T-helper 17 cell (primary cell): ENCODE data around the gene BICDL2. TPM values are rescaled to one million over a fixed set of nuclear protein-coding genes. Genes with fewer than 3 reads are reported as not detected.

ENCODE experiments used
- ATAC-seq: fragments of 150-1000 bp; cut with Tn5 transposase; 2 replicates; pipeline ENCODE4 v1.10.0; 2021; ENCODE audit warnings: mild to moderate bottlenecking, moderate library complexity
- DNase-seq, 3 donors: peaks; one replicate each; pipeline versions ENCODE4 v3.0.0 to v3.0.0-alpha.2; 2020 to 2021
- H3K9me3 ChIP-seq: one replicate; pipeline ENCODE4 v1.7.0; 2013; ENCODE audit warnings: low read length, mild to moderate bottlenecking; ENCODE audit not compliant: control insufficient read depth, poor library complexity, severe bottlenecking
- H3K27ac Mint-ChIP-seq: one replicate; pipeline ENCODE4 v1.8.0; 2022; ENCODE audit warnings: mild to moderate bottlenecking, moderate library complexity, mixed read lengths
- H3K27me3 Mint-ChIP-seq: one replicate; pipeline ENCODE4 v1.8.0; 2022; ENCODE audit warnings: mixed read lengths
- H3K36me3 Mint-ChIP-seq: one replicate; pipeline ENCODE4 v1.8.0; 2022; ENCODE audit warnings: low read depth, mixed read lengths
- H3K4me1 Mint-ChIP-seq: one replicate; pipeline ENCODE4 v1.8.0; 2022; ENCODE audit warnings: mild to moderate bottlenecking, mixed read lengths
- H3K4me3 Mint-ChIP-seq: one replicate; pipeline ENCODE4 v1.8.0; 2022; ENCODE audit warnings: mild to moderate bottlenecking, moderate library complexity, mixed read lengths
- total RNA-seq, 4 donors: library from RNA in 2 of 4; stranded (reverse) in 2 of 4; gene quantifications; one replicate each; pipeline ENCODE4 v1.2.3 and lab custom pipeline; 2022 to 2026

Gene BICDL2
- total RNA-seq, 2 donors from 2014 or later = not detected

DNA sequence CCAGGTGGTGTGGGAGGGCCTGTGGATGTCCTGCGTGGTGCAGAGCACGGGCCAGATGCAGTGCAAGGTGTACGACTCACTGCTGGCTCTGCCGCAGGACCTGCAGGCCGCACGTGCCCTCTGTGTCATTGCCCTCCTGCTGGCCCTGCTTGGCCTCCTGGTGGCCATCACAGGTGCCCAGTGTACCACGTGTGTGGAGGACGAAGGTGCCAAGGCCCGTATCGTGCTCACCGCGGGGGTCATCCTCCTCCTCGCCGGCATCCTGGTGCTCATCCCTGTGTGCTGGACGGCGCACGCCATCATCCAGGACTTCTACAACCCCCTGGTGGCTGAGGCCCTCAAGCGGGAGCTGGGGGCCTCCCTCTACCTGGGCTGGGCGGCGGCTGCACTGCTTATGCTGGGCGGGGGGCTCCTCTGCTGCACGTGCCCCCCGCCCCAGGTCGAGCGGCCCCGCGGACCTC is 23.2 kb downstream of the BICDL2 start:
- peaks cover 6% of the 10 kb centered on the region for H3K27me3 Mint-ChIP-seq
- ATAC-seq (no peak), DNase-seq (no peak)
- H3K4me3 Mint-ChIP-seq = peak overlapping the region; percentile 7
- H3K9me3 ChIP-seq = no peaks in the 10 kb centered on the region
- no peaks in the 10 kb centered on the region for H3K36me3 Mint-ChIP-seq
- no peak overlapping the region for H3K27ac Mint-ChIP-seq
- H3K4me1 Mint-ChIP-seq = peaks cover 7% of the 10 kb centered on the region

GRCh38 chr16:3012828-3013420 is 23.8 kb downstream of the BICDL2 start, which contains the start of gene CLDN9:
Gene CLDN9, plus strand, starts transcription at chr16:3012923. Its CDS starts 440 bp downstream, at chr16:3013363.
- peaks cover 6% of the 10 kb centered on the region for H3K27me3 Mint-ChIP-seq
- peak; percentile 58 for ATAC-seq
- H3K36me3 Mint-ChIP-seq = no peaks in the 10 kb centered on the region
- no peak within 1 kb of the TSS for H3K27ac Mint-ChIP-seq
- peaks cover 10% of the 10 kb centered on the region for H3K4me1 Mint-ChIP-seq
- no peaks in the 10 kb centered on the region for H3K9me3 ChIP-seq
- DNase-seq = no peak
- H3K4me3 Mint-ChIP-seq = peak within 1 kb of the TSS; percentile 7

DNA sequence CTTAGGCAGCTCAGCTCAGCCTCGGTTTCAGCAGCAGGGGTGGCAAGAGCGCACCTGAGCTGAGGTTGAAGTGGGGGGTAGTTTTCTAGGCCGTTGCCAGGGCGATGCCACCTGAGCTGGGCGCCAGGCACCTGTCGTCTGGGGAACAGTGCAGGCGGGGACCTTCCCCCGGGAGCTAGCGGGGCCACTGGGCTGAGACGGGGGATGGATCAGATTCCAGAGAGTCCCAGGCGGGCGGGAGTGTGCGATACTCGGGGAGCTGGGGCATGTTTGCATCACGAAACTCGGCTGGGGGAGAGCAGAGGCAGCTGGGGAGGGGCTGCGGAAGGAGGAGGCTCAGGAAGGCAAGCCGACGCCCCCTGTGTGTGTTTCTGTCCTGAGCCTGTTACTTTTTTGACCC is 24.5 kb downstream of the BICDL2 start:
- Mint-ChIP-seq H3K4me3 (no peak overlapping the region), H3K36me3 (no peaks in the 10 kb centered on the region), H3K27ac (no peak overlapping the region), H3K4me1 (peaks cover 16% of the 10 kb centered on the region), H3K27me3 (peaks cover 6% of the 10 kb centered on the region)
- no peaks in the 10 kb centered on the region for H3K9me3 ChIP-seq
- no peak for DNase-seq
- ATAC-seq = peak; percentile 23

DNA sequence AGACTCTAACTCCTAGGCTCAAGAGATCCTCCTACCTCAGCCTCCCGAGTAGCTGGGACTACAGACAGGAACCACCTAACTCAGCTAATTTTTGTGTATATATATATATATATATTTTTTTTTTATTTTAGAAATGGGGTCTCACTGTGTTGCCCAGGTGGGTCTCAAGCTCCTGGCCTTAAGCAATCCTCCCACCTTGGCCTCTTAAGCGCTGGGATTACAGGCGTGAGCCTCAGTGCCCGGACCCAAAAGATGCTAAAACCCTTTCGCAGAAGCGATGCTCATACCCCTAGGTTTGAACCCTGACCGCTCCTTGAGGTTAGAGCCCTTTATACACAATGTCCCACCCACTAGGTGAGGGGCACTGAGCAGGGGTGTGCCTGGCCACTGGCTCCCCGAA is 26.2 kb downstream of the BICDL2 start:
- no peak for ATAC-seq
- H3K4me1 Mint-ChIP-seq = peaks cover 20% of the 10 kb centered on the region
- H3K27ac Mint-ChIP-seq = no peak overlapping the region
- H3K4me3 Mint-ChIP-seq = no peak overlapping the region
- H3K36me3 Mint-ChIP-seq = no peaks in the 10 kb centered on the region
- H3K9me3 ChIP-seq = no peaks in the 10 kb centered on the region
- peaks cover 6% of the 10 kb centered on the region for H3K27me3 Mint-ChIP-seq
- DNase-seq = no peak

DNA sequence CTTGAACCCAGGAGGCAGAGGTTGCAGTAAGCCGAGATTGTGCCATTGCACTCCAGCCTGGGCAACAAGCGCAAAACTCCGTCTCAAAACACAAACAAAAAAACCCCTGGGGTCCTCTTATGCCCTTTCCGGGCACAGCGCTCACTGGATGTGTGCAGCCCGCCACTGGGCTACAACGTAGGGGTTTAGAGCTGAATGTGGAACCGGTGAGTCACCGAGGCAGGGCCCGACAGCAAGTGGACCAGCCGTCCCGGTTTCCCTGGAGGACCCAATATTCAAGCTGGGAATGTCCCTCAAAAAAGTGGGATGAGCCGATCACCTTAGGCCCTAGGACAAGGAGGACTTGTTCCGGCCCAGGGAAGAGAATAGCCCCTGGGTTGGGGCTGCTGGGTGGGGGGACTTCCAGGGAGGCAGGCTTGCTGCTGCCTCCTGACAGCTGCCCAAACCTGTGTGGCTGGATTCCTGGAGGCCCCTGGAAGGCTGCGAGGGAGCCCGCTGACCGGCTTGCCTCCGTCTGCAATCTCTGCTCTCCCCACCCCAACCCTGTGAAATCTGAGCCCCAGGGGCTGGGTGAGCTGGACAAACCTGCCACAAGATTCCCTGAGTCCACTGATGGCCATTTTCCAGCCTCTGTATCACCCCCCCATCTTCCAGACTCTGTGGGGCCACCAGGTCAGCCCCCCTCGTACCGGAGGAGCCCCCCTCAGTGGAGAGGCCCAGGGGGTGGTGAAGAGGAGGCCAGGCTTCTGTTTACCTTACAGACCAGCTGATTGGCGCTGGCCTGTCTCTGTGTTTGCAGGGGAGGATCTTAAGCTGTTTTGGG is 27.0 kb downstream of the BICDL2 start:
- peaks cover 20% of the 10 kb centered on the region for H3K4me1 Mint-ChIP-seq
- peaks cover 6% of the 10 kb centered on the region for H3K27me3 Mint-ChIP-seq
- ATAC-seq (no peak), DNase-seq (no peak)
- no peaks in the 10 kb centered on the region for H3K9me3 ChIP-seq
- no peak overlapping the region for H3K27ac Mint-ChIP-seq
- no peak overlapping the region for H3K4me3 Mint-ChIP-seq
- H3K36me3 Mint-ChIP-seq = no peaks in the 10 kb centered on the region

- peaks cover 18% of the 10 kb centered on the region for H3K4me1 Mint-ChIP-seq
- H3K36me3 Mint-ChIP-seq = no peaks in the 10 kb centered on the region
- DNase-seq = no peak
- peak overlapping the region; percentile 84 for H3K4me3 Mint-ChIP-seq
- H3K27me3 Mint-ChIP-seq = no peaks in the 10 kb centered on the region
- H3K9me3 ChIP-seq = no peaks in the 10 kb centered on the region
- no peak for ATAC-seq
- no peak overlapping the region for H3K27ac Mint-ChIP-seq
These were observed 28.1 kb downstream of the BICDL2 start for GRCh38 chr16:3008690-3009037.

GRCh38 chr16:3007957-3008689 is 28.6 kb downstream of the BICDL2 start:
- peaks cover 18% of the 10 kb centered on the region for H3K4me1 Mint-ChIP-seq
- H3K27me3 Mint-ChIP-seq = no peaks in the 10 kb centered on the region
- ATAC-seq (no peak), DNase-seq (no peak)
- H3K4me3 Mint-ChIP-seq = peak overlapping the region; percentile 84
- no peak overlapping the region for H3K27ac Mint-ChIP-seq
- no peaks in the 10 kb centered on the region for H3K36me3 Mint-ChIP-seq
- no peaks in the 10 kb centered on the region for H3K9me3 ChIP-seq

- no peaks in the 10 kb centered on the region for H3K27me3 Mint-ChIP-seq
- H3K27ac Mint-ChIP-seq = no peak overlapping the region
- H3K9me3 ChIP-seq = no peaks in the 10 kb centered on the region
- H3K4me1 Mint-ChIP-seq = peaks cover 18% of the 10 kb centered on the region
- peak overlapping the region; percentile 84 for H3K4me3 Mint-ChIP-seq
- H3K36me3 Mint-ChIP-seq = no peaks in the 10 kb centered on the region
- no peak for ATAC-seq
- DNase-seq = no peak
These were observed 29.4 kb downstream of the BICDL2 start for GRCh38 chr16:3007059-3007956.

DNA sequence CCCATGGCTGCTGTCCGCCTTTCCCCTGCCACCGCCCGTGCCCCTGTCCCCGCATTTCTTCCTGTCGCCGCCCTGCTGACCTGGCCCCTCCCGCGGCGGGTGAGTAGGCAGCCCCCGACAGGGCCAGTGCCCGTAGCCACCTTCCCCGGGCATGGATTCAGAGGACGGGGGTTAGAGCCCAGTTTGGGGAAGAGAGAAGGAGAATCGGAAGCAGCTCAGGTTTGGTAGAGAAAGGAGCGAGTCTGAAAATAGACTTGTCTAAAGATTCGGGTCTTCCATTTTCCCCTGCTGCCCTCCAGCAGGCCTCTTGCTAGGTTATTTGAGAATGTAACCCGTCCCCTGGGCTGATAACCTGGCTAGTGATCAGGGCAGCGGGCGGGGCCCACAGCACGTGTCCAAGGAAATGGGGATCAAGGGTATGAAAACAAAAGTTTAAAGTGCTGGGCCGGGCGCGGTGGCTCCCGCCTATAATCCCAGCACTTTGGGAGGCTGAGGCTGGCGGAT is 31.9 kb downstream of the BICDL2 start:
- no peaks in the 10 kb centered on the region for H3K36me3 Mint-ChIP-seq
- DNase-seq = no peak

DNA sequence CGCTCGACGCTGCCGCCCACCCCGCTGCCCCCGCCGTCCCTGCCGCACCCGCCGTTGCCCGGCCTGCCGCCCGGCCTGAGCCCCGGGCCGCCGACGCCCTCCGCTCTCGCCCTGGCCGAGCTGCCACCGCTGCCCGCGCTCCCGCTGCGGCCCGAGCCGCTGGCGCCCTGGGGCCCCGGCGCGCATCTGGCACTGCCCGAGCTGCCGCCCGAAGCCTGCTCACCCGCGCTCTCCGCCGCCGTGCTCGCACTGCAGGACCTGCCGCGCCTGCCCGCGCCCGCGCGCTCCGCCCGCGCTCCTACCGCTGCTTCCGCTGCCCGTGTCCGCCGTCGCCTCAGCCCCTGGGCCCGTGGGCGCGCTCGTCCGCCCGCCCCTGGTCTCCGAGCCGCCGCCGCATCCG is 32.4 kb downstream of the BICDL2 start:
- Mint-ChIP-seq H3K4me3 (no peak overlapping the region), H3K27ac (no peak overlapping the region), H3K36me3 (no peaks in the 10 kb centered on the region), H3K27me3 (peaks cover 10% of the 10 kb centered on the region), H3K4me1 (peaks cover 18% of the 10 kb centered on the region)
- no peak for ATAC-seq
- no peaks in the 10 kb centered on the region for H3K9me3 ChIP-seq
- no peak for DNase-seq

More for the DNA sequence above, 31.9 kb downstream of the BICDL2 start:
- ATAC-seq = no peak
- H3K4me3 Mint-ChIP-seq = peak overlapping the region; percentile 79
- H3K27ac Mint-ChIP-seq = no peak overlapping the region
- H3K9me3 ChIP-seq = no peaks in the 10 kb centered on the region
- peaks cover 7% of the 10 kb centered on the region for H3K27me3 Mint-ChIP-seq
- H3K4me1 Mint-ChIP-seq = peaks cover 18% of the 10 kb centered on the region

- Mint-ChIP-seq H3K36me3 (no peaks in the 10 kb centered on the region), H3K27ac (no peak overlapping the region), H3K27me3 (peaks cover 15% of the 10 kb centered on the region), H3K4me3 (peak overlapping the region; percentile 85), H3K4me1 (peaks cover 17% of the 10 kb centered on the region)
- H3K9me3 ChIP-seq = no peaks in the 10 kb centered on the region
- peak; percentile 99 for ATAC-seq
- DNase-seq = peak; percentile 90 to 94 (median 91)
These were observed 33.0 kb downstream of the BICDL2 start for GRCh38 chr16:3003582-3004270.

DNA sequence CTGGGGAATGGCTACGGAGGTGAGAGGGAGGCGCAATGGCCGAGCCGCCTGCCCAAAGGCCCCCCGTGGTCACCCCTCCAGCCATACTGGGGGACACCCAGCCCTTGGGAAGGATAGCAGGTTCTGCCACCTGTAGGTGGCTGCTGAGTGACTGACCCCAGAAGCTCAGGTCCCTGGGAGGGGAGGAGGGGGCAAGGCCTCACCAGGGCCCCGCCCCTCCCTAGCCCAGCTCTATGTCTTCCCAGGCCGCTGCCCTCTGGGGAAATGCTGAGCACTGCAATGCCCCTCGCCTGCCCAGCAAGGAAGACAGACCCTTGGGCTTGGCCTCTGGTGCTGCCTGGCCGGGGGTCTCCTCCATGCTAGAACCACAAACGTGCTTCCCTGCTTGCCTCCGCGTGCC is 35.4 kb downstream of the BICDL2 start:
- H3K4me1 Mint-ChIP-seq = no peaks in the 10 kb centered on the region
- DNase-seq (no peak), ATAC-seq (no peak)
- H3K4me3 Mint-ChIP-seq = no peak overlapping the region
- H3K36me3 Mint-ChIP-seq = no peaks in the 10 kb centered on the region
- peaks cover 15% of the 10 kb centered on the region for H3K27me3 Mint-ChIP-seq
- H3K9me3 ChIP-seq = no peaks in the 10 kb centered on the region
- no peak overlapping the region for H3K27ac Mint-ChIP-seq
